H9 (cell line): Measurements from ENCODE around the gene RXFP2. TPM values are rescaled to one million over a fixed set of nuclear protein-coding genes. Genes with fewer than 3 reads are reported as not detected.

Experiments used
- DNase-seq: peaks from one replicate; pipeline ENCODE4 v3.0.0-alpha.2; 2017
- H2AFZ ChIP-seq: one replicate; pipeline ENCODE4 v1.6.1; 2013; ENCODE audit warnings: mild to moderate bottlenecking, low read length, control low read depth, moderate library complexity
- H2AK5ac ChIP-seq: 2 replicates; pipeline ENCODE4 v1.6.1; 2013; ENCODE audit warnings: low read length, control low read depth, mixed read lengths; ENCODE audit not compliant: insufficient read length
- H2BK120ac ChIP-seq: one replicate; pipeline ENCODE4 v1.6.1; 2013; ENCODE audit warnings: low read depth, mild to moderate bottlenecking, low read length, control low read depth, inconsistent platforms; ENCODE audit not compliant: poor library complexity, severe bottlenecking
- H2BK12ac ChIP-seq: 2 replicates; pipeline ENCODE4 v1.6.1; 2013; ENCODE audit warnings: low read length, control low read depth, mixed read lengths, low read depth; ENCODE audit not compliant: insufficient read length
- H2BK15ac ChIP-seq: 2 replicates; pipeline ENCODE4 v1.6.1; 2013; ENCODE audit warnings: low read depth, low read length, control low read depth
- H2BK20ac ChIP-seq: one replicate; pipeline ENCODE4 v1.6.1; 2013; ENCODE audit warnings: low read depth, mild to moderate bottlenecking, low read length, control low read depth, inconsistent platforms; ENCODE audit not compliant: poor library complexity, severe bottlenecking
- H2BK5ac ChIP-seq: 2 replicates; pipeline ENCODE4 v1.6.1; 2013; ENCODE audit warnings: low read length, control low read depth, mixed read lengths; ENCODE audit not compliant: insufficient read length
- H3K14ac ChIP-seq: 2 replicates; pipeline ENCODE4 v1.6.1; 2013; ENCODE audit warnings: low read length, control low read depth; ENCODE audit not compliant: insufficient read depth
- H3K18ac ChIP-seq: 2 replicates; pipeline ENCODE4 v1.6.1; 2013; ENCODE audit warnings: low read depth, mild to moderate bottlenecking, mixed read lengths, low read length, control low read depth; ENCODE audit not compliant: insufficient read length
- H3K23ac ChIP-seq: 2 replicates; pipeline ENCODE4 v1.6.1; 2013; ENCODE audit warnings: low read length, control low read depth, mixed read lengths, low read depth; ENCODE audit not compliant: insufficient read length
- H3K23me2 ChIP-seq: 2 replicates; pipeline ENCODE4 v1.6.1; 2013; ENCODE audit warnings: low read depth, mild to moderate bottlenecking, mixed read lengths, low read length, control low read depth; ENCODE audit not compliant: insufficient read length, poor library complexity, severe bottlenecking
- H3K27ac ChIP-seq: 2 replicates; pipeline ENCODE4 v1.5.1; 2013; ENCODE audit warnings: low read length, control low read depth, mixed read lengths, low read depth; ENCODE audit not compliant: insufficient read length
- H3K27me3 ChIP-seq: 2 replicates; pipeline ENCODE4 v1.6.1; 2013; ENCODE audit warnings: low read length, control low read depth, inconsistent platforms; ENCODE audit not compliant: insufficient read depth
- H3K4ac ChIP-seq: 2 replicates; pipeline ENCODE4 v1.6.1; 2013; ENCODE audit warnings: low read depth, mild to moderate bottlenecking, control low read depth, inconsistent platforms, low read length, moderate library complexity
- H3K4me1 ChIP-seq: 2 replicates; pipeline ENCODE4 v1.6.1; 2013; ENCODE audit warnings: low read length, control low read depth, inconsistent platforms; ENCODE audit not compliant: insufficient read depth
- H3K4me2 ChIP-seq: 2 replicates; pipeline ENCODE4 v1.6.1; 2013; ENCODE audit warnings: low read length, control low read depth, mixed read lengths; ENCODE audit not compliant: insufficient read length, insufficient read depth
- H3K56ac ChIP-seq: 2 replicates; pipeline ENCODE4 v1.6.1; 2013; ENCODE audit warnings: low read depth, mild to moderate bottlenecking, mixed read lengths, low read length, control low read depth; ENCODE audit not compliant: insufficient read length
- H3K79me1 ChIP-seq: 2 replicates; pipeline ENCODE4 v1.6.1; 2013; ENCODE audit warnings: low read depth, mild to moderate bottlenecking, moderate library complexity, low read length, control low read depth, inconsistent platforms; ENCODE audit not compliant: insufficient read depth, poor library complexity, severe bottlenecking
- H3K79me2 ChIP-seq: 2 replicates; pipeline ENCODE4 v1.6.1; 2013; ENCODE audit warnings: low read length, control low read depth, inconsistent platforms; ENCODE audit not compliant: insufficient read depth
- H3K9ac ChIP-seq: 2 replicates; pipeline ENCODE4 v1.6.1; 2013; ENCODE audit warnings: low read length, control low read depth, mixed read lengths; ENCODE audit not compliant: insufficient read length; ENCODE audit errors: extremely low read depth
- H3K9me3 ChIP-seq: one replicate; pipeline ENCODE4 v1.6.1; 2013; ENCODE audit warnings: low read depth, low read length, inconsistent platforms; ENCODE audit not compliant: control insufficient read depth
- H3T11ph ChIP-seq: one replicate; pipeline ENCODE4 v1.6.1; 2013; ENCODE audit warnings: mild to moderate bottlenecking, low read length, control low read depth, inconsistent platforms
- H4K20me1 ChIP-seq: one replicate; pipeline ENCODE4 v1.6.1; 2013; ENCODE audit not compliant: control insufficient read depth, insufficient read length, insufficient read depth
- H4K5ac ChIP-seq: 2 replicates; pipeline ENCODE4 v1.6.1; 2013; ENCODE audit warnings: low read depth, mild to moderate bottlenecking, mixed read lengths, low read length, control low read depth; ENCODE audit not compliant: insufficient read length
- H4K8ac ChIP-seq: replicated peaks from 2 replicates; pipeline ENCODE4 v1.6.1; 2013; ENCODE audit warnings: low read length, control low read depth, mixed read lengths, low read depth; ENCODE audit not compliant: insufficient read length
- H4K91ac ChIP-seq: 2 replicates; pipeline ENCODE4 v1.6.1; 2013; ENCODE audit warnings: low read depth, mild to moderate bottlenecking, moderate library complexity, mixed read lengths, low read length, control low read depth; ENCODE audit not compliant: insufficient read length
- H3K27ac Mint-ChIP-seq, 3 experiments: 2 replicates in 2 of 3; 3 replicates in 1 of 3; pipeline ENCODE4 v1.8.0; 2020 to 2021; ENCODE audit warnings: mixed read lengths in 3 of 3, mild to moderate bottlenecking in 1 of 3, moderate library complexity in 1 of 3
- H3K27me3 Mint-ChIP-seq: 2 replicates; pipeline ENCODE4 v1.8.0; 2021; ENCODE audit warnings: low read depth, mild to moderate bottlenecking, moderate library complexity, mixed read lengths
- H3K36me3 Mint-ChIP-seq, 3 experiments: 2 replicates in 2 of 3; 3 replicates in 1 of 3; pipeline ENCODE4 v1.8.0; 2020 to 2021; ENCODE audit warnings: low read depth in 3 of 3, mixed read lengths in 3 of 3; ENCODE audit not compliant: insufficient read depth in 1 of 3
- H3K4me1 Mint-ChIP-seq, 2 experiments: 2 replicates each; pipeline ENCODE4 v1.8.0; 2020; ENCODE audit warnings: mixed read lengths in 2 of 2
- H3K4me3 Mint-ChIP-seq, 2 experiments: 2 replicates in 1 of 2; 3 replicates in 1 of 2; pipeline ENCODE4 v1.8.0; 2020 to 2021; ENCODE audit warnings: mild to moderate bottlenecking in 2 of 2, mixed read lengths in 2 of 2, moderate library complexity in 1 of 2
- H3K9me3 Mint-ChIP-seq, 2 experiments: 2 replicates in 1 of 2; 3 replicates in 1 of 2; pipeline ENCODE4 v1.8.0; 2020; ENCODE audit warnings: mild to moderate bottlenecking in 2 of 2, mixed read lengths in 2 of 2, moderate library complexity in 1 of 2
- CTCF ChIP-seq: fragments of 200-600 bp; sonication (generic); conservative IDR thresholded peaks from 3 replicates; pipeline ENCODE4 v1.8.0; 2021; ENCODE audit warnings: antibody characterized with exemption, mild to moderate bottlenecking
- WGBS: extraction: QIAGEN DNeasy Blood & Tissue Kit; methylation state at CpG from one replicate; pipeline ENCODE4 v1.1.7; 2013; ENCODE audit warnings: missing lambda C conversion rate, low lambda C conversion rate, mixed read lengths; ENCODE audit not compliant: insufficient read length; ENCODE audit errors: extremely low coverage; 5-methylcytosine and 5-hydroxymethylcytosine counted together
- total RNA-seq: library from RNA; stranded (reverse); gene quantifications from 2 replicates; pipeline ENCODE4 v1.2.1, GENCODE V29; 2021

The RXFP2 gene
- total RNA-seq, 1 experiment from 2014 or later, result not detected

DNA sequence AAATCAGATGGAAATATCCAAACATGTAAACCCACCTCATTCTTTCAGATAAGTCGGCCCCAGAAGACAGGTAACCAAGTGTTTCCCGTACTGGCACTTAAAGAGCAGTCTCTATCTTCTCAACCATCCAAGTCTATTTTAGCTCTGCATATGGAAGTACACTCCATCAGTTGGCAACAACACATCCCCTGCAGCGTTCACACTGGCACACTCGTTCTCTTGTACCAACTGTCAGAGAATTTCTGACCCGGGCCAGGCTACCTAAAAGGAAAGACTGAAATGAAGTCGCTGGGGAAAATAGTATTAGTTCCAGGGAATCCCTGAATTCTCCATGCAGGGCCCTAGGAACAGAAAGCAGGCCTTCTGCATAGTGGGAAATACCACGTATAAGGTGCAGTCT lies 109.3 kb downstream of the RXFP2 start:
- Mint-ChIP-seq H3K36me3 (no peaks in the 10 kb centered on the region), H3K27me3 (peaks cover 59% of the 10 kb centered on the region), H3K27ac (no peak overlapping the region), H3K4me1 (peaks cover 10 to 13% of the 10 kb centered on the region in 2 experiments), H3K9me3 (no peaks in the 10 kb centered on the region; a peak in 1 of 5 replicates), H3K4me3 (0 out of 5 replicates have a peak overlapping the region, but pooled peaks of 1 of the 2 experiments have one; percentile 1)
- Histone ChIP-seq H3K27ac (no peak overlapping the region), H3T11ph (no peak overlapping the region), H2BK120ac (no peak overlapping the region), H4K91ac (no peak overlapping the region), H3K79me2 (no peaks in the 10 kb centered on the region), H3K23me2 (no peaks in the 10 kb centered on the region), H3K9me3 (no peaks in the 10 kb centered on the region), H4K8ac (no peak overlapping the region), H2AK5ac (no peak overlapping the region), H3K14ac (no peak overlapping the region), H3K27me3 (peaks cover 4% of the 10 kb centered on the region; the same call in 1 of the 2 replicates), H2BK15ac (no peak overlapping the region), H3K23ac (no peak overlapping the region), H3K4me2 (no peak overlapping the region), H3K79me1 (no peaks in the 10 kb centered on the region), H3K56ac (no peak overlapping the region), H3K4me1 (no peaks in the 10 kb centered on the region), H3K18ac (no peak overlapping the region), H2BK20ac (no peak overlapping the region), H2BK12ac (no peak overlapping the region), H4K5ac (no peak overlapping the region), H4K20me1 (no peaks in the 10 kb centered on the region), H2BK5ac (no peak overlapping the region), H3K4ac (no peak overlapping the region), H2AFZ (no peak overlapping the region), H3K9ac (no peak overlapping the region)
- no CpG with 5 or more reads among the region's 7 CpGs for WGBS
- no peak for DNase-seq
- no peak for TF ChIP-seq CTCF
